HG02642 (cell line): ENCODE data around the gene CAPN13.

Experiments
- ATAC-seq: cut with Tn5 transposase; IDR thresholded peaks from one replicate; pipeline ENCODE4 v1.9.1; 2021; ENCODE audit warnings: mild to moderate bottlenecking; ENCODE audit not compliant: unreplicated experiment, poor library complexity

CAPN13 gene

GRCh38 chr2:30688956-30689401, 118.3 kb downstream of the CAPN13 start:
- ATAC-seq: no peak

- no peak for ATAC-seq
Measured at GRCh38 chr2:30686669-30687068, 120.6 kb downstream of the CAPN13 start.

- no peak for ATAC-seq
Measured at GRCh38 chr2:30686000-30686399, 121.2 kb downstream of the CAPN13 start.

GRCh38 chr2:30684996-30685395, 122.2 kb downstream of the CAPN13 start:
- no peak for ATAC-seq

- ATAC-seq: no peak
Measured at GRCh38 chr2:30684516-30684915, 122.7 kb downstream of the CAPN13 start.

- no peak for ATAC-seq
Measured at GRCh38 chr2:30684026-30684425, 123.2 kb downstream of the CAPN13 start.

- ATAC-seq: no peak
Measured at GRCh38 chr2:30683236-30683956, 123.8 kb downstream of the CAPN13 start.

- ATAC-seq: no peak
Measured at GRCh38 chr2:30681022-30681421, 126.2 kb downstream of the CAPN13 start.

GRCh38 chr2:30680121-30680520, 127.1 kb downstream of the CAPN13 start:
- ATAC-seq: no peak

- ATAC-seq: no peak
Measured at GRCh38 chr2:30679426-30680088, 127.7 kb downstream of the CAPN13 start.

- no peak for ATAC-seq
Measured at GRCh38 chr2:30678410-30679137, 128.7 kb downstream of the CAPN13 start.

- ATAC-seq: no peak
Measured at GRCh38 chr2:30677861-30678385, 129.3 kb downstream of the CAPN13 start.

GRCh38 chr2:30677231-30677630, 130.0 kb downstream of the CAPN13 start:
- no peak for ATAC-seq

GRCh38 chr2:30675758-30676157, 131.5 kb downstream of the CAPN13 start:
- no peak for ATAC-seq

- no peak for ATAC-seq
Measured at GRCh38 chr2:30673127-30673526, 134.1 kb downstream of the CAPN13 start.
